ENCODE measurements around the gene MESP1. TPM values are rescaled to one million over a fixed set of nuclear protein-coding genes. Genes with fewer than 3 reads are reported as not detected.

Gene MESP1
- total RNA-seq, 1 donor from 2014 or later, result 2.6 TPM

GRCh38 chr15:89777073-89777751, 26.2 kb upstream of the MESP1 start:
- H3K4me3 ChIP-seq (ENCODE audit: low read depth, low read length), result no peak overlapping the region
- no peaks in the 10 kb centered on the region for H3K27me3 ChIP-seq (ENCODE audit: control insufficient read depth, insufficient read depth, low read length)
- no peak for TF ChIP-seq CTCF (IDR thresholded peaks at IDR 0.05; ENCODE audit: insufficient read depth, low read length, poor library complexity, severe bottlenecking)
- no peaks in the 10 kb centered on the region for H3K36me3 ChIP-seq (ENCODE audit: control insufficient read depth, insufficient read depth, low read length)
- DNase-seq (ENCODE audit: low read depth), result no peak

GRCh38 chr15:89776274-89777072, 25.4 kb upstream of the MESP1 start, which contains the start of gene MESP2:
MESP2 (plus strand) TSS chr15:89776332; CDS start chr15:89776358, 26 bp downstream.
- no peaks in the 10 kb centered on the region for H3K27me3 ChIP-seq (ENCODE audit: control insufficient read depth, insufficient read depth, low read length)
- DNase-seq (ENCODE audit: low read depth), result no peak
- H3K36me3 ChIP-seq (ENCODE audit: control insufficient read depth, insufficient read depth, low read length), result no peaks in the 10 kb centered on the region
- H3K4me3 ChIP-seq (ENCODE audit: low read depth, low read length), result peak within 1 kb of the TSS; percentile 25
- peak; percentile 16 for TF ChIP-seq CTCF (IDR thresholded peaks at IDR 0.05; ENCODE audit: insufficient read depth, low read length, poor library complexity, severe bottlenecking)

GRCh38 chr15:89775815-89776214, 24.8 kb upstream of the MESP1 start:
- Histone ChIP-seq H3K36me3 (ENCODE audit: control insufficient read depth, insufficient read depth, low read length) (no peaks in the 10 kb centered on the region), H3K4me3 (ENCODE audit: low read depth, low read length) (no peak overlapping the region)
- no peak for TF ChIP-seq CTCF (IDR thresholded peaks at IDR 0.05; ENCODE audit: insufficient read depth, low read length, poor library complexity, severe bottlenecking)

GRCh38 chr15:89774492-89774891, 23.4 kb upstream of the MESP1 start:
- no peak for TF ChIP-seq CTCF (IDR thresholded peaks at IDR 0.05; ENCODE audit: insufficient read depth, low read length, poor library complexity, severe bottlenecking)
- DNase-seq (ENCODE audit: low read depth), result no peak
- Histone ChIP-seq H3K4me3 (ENCODE audit: low read depth, low read length) (no peak overlapping the region), H3K27me3 (ENCODE audit: control insufficient read depth, insufficient read depth, low read length) (no peaks in the 10 kb centered on the region), H3K36me3 (ENCODE audit: control insufficient read depth, insufficient read depth, low read length) (no peaks in the 10 kb centered on the region)

More at GRCh38 chr15:89775815-89776214, 24.8 kb upstream of the MESP1 start:
- no peak for DNase-seq (ENCODE audit: low read depth)
- no peaks in the 10 kb centered on the region for H3K27me3 ChIP-seq (ENCODE audit: control insufficient read depth, insufficient read depth, low read length)

GRCh38 chr15:89772932-89773583, 22.0 kb upstream of the MESP1 start:
- DNase-seq (ENCODE audit: low read depth), result no peak
- Histone ChIP-seq H3K36me3 (ENCODE audit: control insufficient read depth, insufficient read depth, low read length) (no peaks in the 10 kb centered on the region), H3K4me3 (ENCODE audit: low read depth, low read length) (no peak overlapping the region), H3K27me3 (ENCODE audit: control insufficient read depth, insufficient read depth, low read length) (no peaks in the 10 kb centered on the region)
- TF ChIP-seq CTCF (IDR thresholded peaks at IDR 0.05; ENCODE audit: insufficient read depth, low read length, poor library complexity, severe bottlenecking), result no peak
